HepG2 (cell line): Measurements from ENCODE around the gene GSK3A. TPM values are rescaled to one million over a fixed set of nuclear protein-coding genes. Genes with fewer than 3 reads are reported as not detected.

Experiments used
- BHLHE40 ChIP-seq: IDR thresholded peaks from 2 replicates; pipeline ENCODE4 v1.6.1; 2011; ENCODE audit warnings: low read length, improper control_type of control experiment
- CENPT ChIP-seq: sonication (generic); formaldehyde crosslinking; IDR thresholded peaks from 2 replicates; pipeline ENCODE4 v1.8.0; 2022; ENCODE audit warnings: low read depth, mild to moderate bottlenecking, moderate library complexity, missing genetic modification reagents
- ETV6 ChIP-seq: sonication (generic); formaldehyde crosslinking; conservative IDR thresholded peaks from 2 replicates; pipeline ENCODE4 v1.4.0; 2020; ENCODE audit warnings: missing genetic modification reagents
- HBP1 ChIP-seq: IDR thresholded peaks from 2 replicates; pipeline ENCODE4 v1.6.1; 2016; ENCODE audit warnings: low read depth, control low read depth
- HES4 ChIP-seq: sonication (generic); formaldehyde crosslinking; IDR thresholded peaks from 2 replicates; pipeline ENCODE4 v1.9.0; 2021; ENCODE audit warnings: mild to moderate bottlenecking, missing genetic modification reagents, borderline replicate concordance
- MAFK ChIP-seq, 2 experiments: IDR thresholded peaks in 1 of 2; conservative IDR thresholded peaks in 1 of 2; 2 replicates each; pipeline ENCODE4 v1.6.1; 2011; ENCODE audit warnings: improper control_type of control experiment in 2 of 2, low read length in 2 of 2
- MBD4 ChIP-seq: IDR thresholded peaks from 2 replicates; pipeline ENCODE4 v1.6.1; 2012; ENCODE audit warnings: low read length, inconsistent platforms, borderline replicate concordance
- MEIS2 ChIP-seq: sonication (generic); formaldehyde crosslinking; IDR thresholded peaks from 2 replicates; pipeline ENCODE4 v1.9.0; 2021; ENCODE audit warnings: mild to moderate bottlenecking, missing genetic modification reagents
- PAF1 ChIP-seq: IDR thresholded peaks from 2 replicates; pipeline ENCODE4 v1.6.1; 2016; ENCODE audit warnings: missing genetic modification reagents, missing compliant biosample characterization
- SMC3 ChIP-seq: IDR thresholded peaks from 2 replicates; pipeline ENCODE4 v1.6.1; 2011; ENCODE audit warnings: low read length, improper control_type of control experiment
- SOX6 ChIP-seq, 2 experiments: fragments of 450-650 bp in 1 of 2; sonication (generic) in 1 of 2; formaldehyde crosslinking in 1 of 2; IDR thresholded peaks; 2 replicates each; pipeline versions ENCODE4 v1.4.0 to v1.6.1; 2017 to 2020; ENCODE audit warnings: antibody characterized with exemption in 1 of 2, mild to moderate bottlenecking in 1 of 2, missing genetic modification reagents in 1 of 2
- TEAD2 ChIP-seq: sonication (generic); formaldehyde crosslinking; IDR thresholded peaks from 2 replicates; pipeline ENCODE4 v1.9.0; 2021; ENCODE audit warnings: missing genetic modification reagents
- ZMYM3 ChIP-seq: sonication (generic); formaldehyde crosslinking; IDR thresholded peaks from 2 replicates; pipeline ENCODE4 v1.5.1; 2020; ENCODE audit warnings: mild to moderate bottlenecking, missing genetic modification reagents
- ZNF432 ChIP-seq: sonication (generic); formaldehyde crosslinking; IDR thresholded peaks from 2 replicates; pipeline ENCODE4 v1.5.0; 2020; ENCODE audit warnings: missing genetic modification reagents, mild to moderate bottlenecking, borderline replicate concordance
- ZNF547 ChIP-seq: sonication (generic); formaldehyde crosslinking; IDR thresholded peaks from 2 replicates; pipeline ENCODE4 v1.5.1; 2020; ENCODE audit warnings: mild to moderate bottlenecking, missing genetic modification reagents
- ZNF567 ChIP-seq: sonication (generic); formaldehyde crosslinking; IDR thresholded peaks from 2 replicates; pipeline ENCODE4 v1.8.1; 2023; ENCODE audit warnings: mild to moderate bottlenecking, missing genetic modification reagents, borderline replicate concordance
- ZNF574 ChIP-seq: sonication (generic); formaldehyde crosslinking; IDR thresholded peaks from 2 replicates; pipeline ENCODE4 v1.4.0; 2020; ENCODE audit warnings: missing genetic modification reagents
- polyA plus RNA-seq, 8 experiments: library from polyadenylated mRNA; depleted of rRNA in 3 of 8; stranded (reverse) in 7 of 8; unstranded in 1 of 8; fragments of >200 nt; fragmentation: Illumina TruSeq in 4 of 8; extraction: Trizol in 4 of 8; gene quantifications; 2 replicates each; pipeline versions ENCODE4 v1.2.1 to v1.2.3, GENCODE V29; 2011 to 2016; ENCODE audit warnings: low read depth in 4 of 8, missing spikeins in 1 of 8, mixed read lengths in 1 of 8; ENCODE audit not compliant: insufficient read depth in 1 of 8
- total RNA-seq, 5 experiments: library from RNA; depleted of rRNA; stranded (reverse); fragments of >200 nt; fragmentation: Illumina TruSeq; extraction: Trizol; gene quantifications; 2 replicates each; pipeline ENCODE4 v1.2.3, GENCODE V29; 2016; ENCODE audit warnings: low read depth in 1 of 5
- TF ChIP-seq, protein P1 (sequence below): conservative IDR thresholded peaks from 2 replicates; pipeline ENCODE4 v1.6.1; 2018; ENCODE audit warnings: missing genetic modification reagents
- TF ChIP-seq, protein P2 (sequence below): sonication (generic); formaldehyde crosslinking; IDR thresholded peaks from 2 replicates; pipeline ENCODE4 v1.4.0; 2020; ENCODE audit warnings: missing genetic modification reagents
- TF ChIP-seq, protein P3 (sequence below): sonication (generic); formaldehyde crosslinking; IDR thresholded peaks from 2 replicates; pipeline ENCODE4 v1.5.0; 2020; ENCODE audit warnings: missing genetic modification reagents

The GSK3A gene
- total and polyA plus RNA-seq, 2 of the 13 experiments (the other 11 are each of a cell fraction or from before 2014, with no cell fraction given): 16.9 to 52.5 TPM

DNA sequence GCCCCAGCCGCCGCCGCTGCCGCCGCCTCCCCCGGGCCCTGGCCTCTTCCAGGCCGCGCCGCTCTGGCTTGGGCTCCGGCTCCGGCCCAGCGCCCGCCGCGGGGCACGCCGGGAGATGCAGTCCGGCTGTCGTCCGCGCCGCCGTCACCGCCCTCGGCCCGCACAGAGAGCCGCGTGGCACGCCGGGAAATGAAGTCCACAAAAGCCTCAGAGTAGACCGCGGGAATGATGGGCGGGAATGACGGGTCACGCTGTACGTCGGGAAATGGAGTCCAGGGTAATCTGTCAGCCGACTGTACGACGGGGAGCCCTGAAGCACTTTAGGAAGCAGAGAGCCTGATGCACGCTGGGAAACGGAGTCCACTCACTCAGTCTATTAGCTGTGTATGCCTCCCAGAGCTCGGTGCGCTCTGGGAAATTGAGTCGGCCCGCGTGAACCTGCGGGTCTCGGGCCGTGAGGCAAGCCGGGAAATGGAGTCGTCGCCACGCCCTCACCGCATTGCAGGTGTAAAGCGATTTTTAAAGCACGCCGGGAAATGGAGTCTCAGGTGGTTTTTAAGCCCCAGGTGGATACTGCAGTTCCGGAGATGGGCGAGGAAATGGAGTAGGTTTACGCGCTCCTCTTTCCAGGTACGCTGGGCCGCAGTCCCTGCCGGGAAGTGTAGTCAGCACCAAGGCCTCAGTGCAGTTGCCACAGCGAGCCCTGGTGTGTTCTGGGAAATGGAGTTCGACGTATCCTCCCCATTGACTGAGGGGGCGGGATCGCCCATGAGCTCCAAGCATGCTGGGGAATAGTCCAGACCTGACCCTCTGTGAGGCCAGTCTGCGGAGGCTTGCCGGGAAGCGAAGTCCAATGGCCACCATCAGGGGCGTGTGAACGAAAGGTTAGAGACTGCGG is at the start of gene GSK3A (continued):
- TF ChIP-seq HBP1 (CRISPR knock-in tag) (no peak; the same call in 1 of the 2 replicates), MAFK (conservative IDR thresholded peaks at IDR 0.05 in 1 of 2, IDR thresholded peaks at IDR 0.05 in 1 of 2; ENCODE audit: low read length in 2 of 2) (peak in 1 of 2 experiments; percentile 6; a peak in 1 of 4 replicates), ZNF574 (CRISPR knock-in tag) (peak; percentile 91), ZNF567 (0 out of 2 replicates have a peak, but pooled peaks have one; percentile 77), SOX6 (IDR thresholded peaks at IDR 0.05) (no peak), SOX6 (CRISPR knock-in tag; IDR thresholded peaks at IDR 0.05) (peak; percentile 51; the same call in 1 of the 2 replicates), PAF1 (CRISPR knock-in tag) (no peak), CENPT (CRISPR knock-in tag) (no peak), ZNF547 (no peak), SMC3 (no peak), ETV6 (CRISPR knock-in tag) (0 out of 2 replicates have a peak, but pooled peaks have one; percentile 44), MEIS2 (peak; percentile 78; the same call in 1 of the 2 replicates), ZNF432 (CRISPR knock-in tag) (no peak), ZMYM3 (no peak), HES4 (CRISPR knock-in tag) (peak; percentile 36; the same call in 1 of the 2 replicates), BHLHE40 (peak; percentile 44), TEAD2 (CRISPR knock-in tag) (no peak), MBD4 (no peak)
- TF ChIP-seq, protein P1, sequence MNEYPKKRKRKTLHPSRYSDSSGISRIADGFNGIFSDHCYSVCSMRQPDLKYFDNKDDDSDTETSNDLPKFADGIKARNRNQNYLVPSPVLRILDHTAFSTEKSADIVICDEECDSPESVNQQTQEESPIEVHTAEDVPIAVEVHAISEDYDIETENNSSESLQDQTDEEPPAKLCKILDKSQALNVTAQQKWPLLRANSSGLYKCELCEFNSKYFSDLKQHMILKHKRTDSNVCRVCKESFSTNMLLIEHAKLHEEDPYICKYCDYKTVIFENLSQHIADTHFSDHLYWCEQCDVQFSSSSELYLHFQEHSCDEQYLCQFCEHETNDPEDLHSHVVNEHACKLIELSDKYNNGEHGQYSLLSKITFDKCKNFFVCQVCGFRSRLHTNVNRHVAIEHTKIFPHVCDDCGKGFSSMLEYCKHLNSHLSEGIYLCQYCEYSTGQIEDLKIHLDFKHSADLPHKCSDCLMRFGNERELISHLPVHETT: peak; percentile 58; the same call in 1 of the 2 replicates
- TF ChIP-seq, protein P2, sequence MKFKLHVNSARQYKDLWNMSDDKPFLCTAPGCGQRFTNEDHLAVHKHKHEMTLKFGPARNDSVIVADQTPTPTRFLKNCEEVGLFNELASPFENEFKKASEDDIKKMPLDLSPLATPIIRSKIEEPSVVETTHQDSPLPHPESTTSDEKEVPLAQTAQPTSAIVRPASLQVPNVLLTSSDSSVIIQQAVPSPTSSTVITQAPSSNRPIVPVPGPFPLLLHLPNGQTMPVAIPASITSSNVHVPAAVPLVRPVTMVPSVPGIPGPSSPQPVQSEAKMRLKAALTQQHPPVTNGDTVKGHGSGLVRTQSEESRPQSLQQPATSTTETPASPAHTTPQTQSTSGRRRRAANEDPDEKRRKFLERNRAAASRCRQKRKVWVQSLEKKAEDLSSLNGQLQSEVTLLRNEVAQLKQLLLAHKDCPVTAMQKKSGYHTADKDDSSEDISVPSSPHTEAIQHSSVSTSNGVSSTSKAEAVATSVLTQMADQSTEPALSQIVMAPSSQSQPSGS (CRISPR knock-in tag): peak; percentile 81; the same call in 1 of the 2 replicates
- TF ChIP-seq, protein P3, sequence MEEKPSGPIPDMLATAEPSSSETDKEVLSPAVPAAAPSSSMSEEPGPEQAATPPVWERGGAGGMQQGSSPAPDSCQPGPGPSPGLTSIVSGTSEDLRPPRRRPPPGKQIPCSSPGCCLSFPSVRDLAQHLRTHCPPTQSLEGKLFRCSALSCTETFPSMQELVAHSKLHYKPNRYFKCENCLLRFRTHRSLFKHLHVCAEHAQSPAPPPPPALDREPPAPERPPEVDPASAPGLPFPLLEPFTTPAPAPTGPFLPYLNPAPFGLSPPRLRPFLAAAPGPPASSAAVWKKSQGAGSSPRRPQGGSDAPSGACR (CRISPR knock-in tag): peak; percentile 71; the same call in 1 of the 2 replicates
